GM06990 (cell line): Measurements from ENCODE around the gene IL36RN.

Experiments
- DNase-seq: peaks from one replicate; pipeline ENCODE4 v3.0.0-alpha.2; 2011; ENCODE audit not compliant: insufficient read length; ENCODE audit errors: extremely low read depth
- H3K27me3 ChIP-seq: replicated peaks from 2 replicates; pipeline ENCODE4 v1.6.0; 2011; ENCODE audit warnings: low read length; ENCODE audit not compliant: control insufficient read depth, insufficient read depth
- H3K36me3 ChIP-seq: 2 replicates; pipeline ENCODE4 v1.5.1; 2011; ENCODE audit warnings: low read length; ENCODE audit not compliant: control insufficient read depth, insufficient read depth
- H3K4me3 ChIP-seq: replicated peaks from 2 replicates; pipeline ENCODE4 v1.5.1; 2011; ENCODE audit warnings: low read depth, mild to moderate bottlenecking, control low read depth, low read length
- CTCF ChIP-seq: IDR thresholded peaks from 2 replicates; pipeline ENCODE4 v1.5.1; 2011; ENCODE audit warnings: low read length, control low read depth, mild to moderate bottlenecking, inconsistent platforms; ENCODE audit not compliant: insufficient read depth, poor library complexity, severe bottlenecking

Gene IL36RN

GRCh38 chr2:113013336-113013661 is 45.7 kb upstream of the IL36RN start:
- Histone ChIP-seq H3K27me3 (no peaks in the 10 kb centered on the region), H3K36me3 (no peaks in the 10 kb centered on the region), H3K4me3 (no peak overlapping the region)
- DNase-seq, result no peak
- TF ChIP-seq CTCF, result no peak

- TF ChIP-seq CTCF, result no peak
- Histone ChIP-seq H3K36me3 (no peaks in the 10 kb centered on the region), H3K27me3 (no peaks in the 10 kb centered on the region), H3K4me3 (no peak overlapping the region)
- no peak for DNase-seq
Observed at GRCh38 chr2:113014067-113014466, 44.9 kb upstream of the IL36RN start.

- no peak for TF ChIP-seq CTCF
- Histone ChIP-seq H3K4me3 (no peak overlapping the region), H3K27me3 (no peaks in the 10 kb centered on the region), H3K36me3 (no peaks in the 10 kb centered on the region)
- DNase-seq, result no peak
Observed at GRCh38 chr2:113015042-113015441, 44.0 kb upstream of the IL36RN start.

- TF ChIP-seq CTCF, result no peak
- H3K4me3 ChIP-seq, result no peak overlapping the region
- no peaks in the 10 kb centered on the region for H3K36me3 ChIP-seq
- H3K27me3 ChIP-seq, result no peaks in the 10 kb centered on the region
- no peak for DNase-seq
Observed at GRCh38 chr2:113015655-113016054, 43.3 kb upstream of the IL36RN start.

- TF ChIP-seq CTCF, result no peak
- Histone ChIP-seq H3K4me3 (no peak overlapping the region), H3K36me3 (no peaks in the 10 kb centered on the region), H3K27me3 (no peaks in the 10 kb centered on the region)
- no peak for DNase-seq
Observed at GRCh38 chr2:113018509-113018908, 40.5 kb upstream of the IL36RN start.

- Histone ChIP-seq H3K36me3 (no peaks in the 10 kb centered on the region), H3K4me3 (no peak overlapping the region), H3K27me3 (peaks cover 2% of the 10 kb centered on the region; the same call in 1 of the 2 replicates)
- no peak for DNase-seq
- TF ChIP-seq CTCF, result no peak
Observed at GRCh38 chr2:113021312-113021711, 37.7 kb upstream of the IL36RN start.
